ENCODE data around the gene KNSTRN. TPM values are rescaled to one million over a fixed set of nuclear protein-coding genes. Genes with fewer than 3 reads are reported as not detected.

The KNSTRN gene
- total and polyA plus RNA-seq, 2 of the 4 experiments (the other 2 are of a cell fraction) = 33.1 to 73.5 TPM

DNA sequence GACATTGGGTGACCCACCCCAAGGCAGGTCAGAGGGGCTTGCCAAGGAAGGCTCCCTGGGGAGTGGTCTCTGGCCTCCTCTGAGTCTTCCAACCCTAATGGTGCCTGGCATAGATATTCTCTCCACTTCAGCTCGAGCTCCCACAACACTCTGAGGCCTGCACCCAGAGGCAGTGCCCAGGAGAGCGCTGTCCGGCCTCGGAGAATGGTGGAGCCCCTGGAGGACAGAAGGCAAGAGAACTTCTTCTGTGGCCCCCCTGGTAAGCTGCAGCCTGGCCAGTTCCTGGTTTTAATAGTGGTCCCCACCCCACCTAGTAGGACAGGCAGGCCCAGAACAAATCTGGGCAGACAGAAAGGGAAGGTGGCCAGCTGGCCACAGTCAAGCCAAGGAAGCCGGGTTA lies 17.5 kb upstream of the KNSTRN start:
- H2BK120ac ChIP-seq (ENCODE audit: low read depth, low read length) = no peak overlapping the region
- no peak overlapping the region for H2AK9ac ChIP-seq (replicated peaks; ENCODE audit: low read depth, low read length, poor library complexity)
- no peak overlapping the region for H2AK5ac ChIP-seq (ENCODE audit: low read depth, low read length)
- no peaks in the 10 kb centered on the region for H4K20me1 ChIP-seq (ENCODE audit: insufficient read depth, low read length)
- ChIA-PET POLR2A (ENCODE audit: unreplicated experiment) (no interaction called here), CTCF (no interaction called here)
- no peak overlapping the region for H3K23ac ChIP-seq (ENCODE audit: low read depth, low read length)
- no peak overlapping the region for H2BK20ac ChIP-seq (ENCODE audit: low read depth, low read length)
- TF ChIP-seq NFE2L2 (IDR thresholded peaks at IDR 0.05; ENCODE audit: low read depth, low read length) (no peak), CEBPB (IDR thresholded peaks at IDR 0.05; ENCODE audit: low read depth, low read length) (no peak), MXI1 (IDR thresholded peaks at IDR 0.05; ENCODE audit: borderline replicate concordance, low read depth, low read length) (no peak), CHD1 (IDR thresholded peaks at IDR 0.05; ENCODE audit: low read depth, low read length) (no peak), SMC3 (IDR thresholded peaks at IDR 0.05; ENCODE audit: low read depth, low read length) (no peak), POLR2A (IDR thresholded peaks at IDR 0.05; ENCODE audit: low read depth, low read length) (no peak), FOS (IDR thresholded peaks at IDR 0.05; ENCODE audit: low read depth, low read length) (no peak), RFX5 (IDR thresholded peaks at IDR 0.05; ENCODE audit: low read depth, low read length) (no peak), BHLHE40 (IDR thresholded peaks at IDR 0.05; ENCODE audit: low read depth, low read length) (no peak), MAFK (IDR thresholded peaks at IDR 0.05; ENCODE audit: low read depth, low read length) (no peak), RCOR1 (IDR thresholded peaks at IDR 0.05; ENCODE audit: insufficient replicate concordance, low read length) (no peak)
- TF ChIP-seq, protein P1, sequence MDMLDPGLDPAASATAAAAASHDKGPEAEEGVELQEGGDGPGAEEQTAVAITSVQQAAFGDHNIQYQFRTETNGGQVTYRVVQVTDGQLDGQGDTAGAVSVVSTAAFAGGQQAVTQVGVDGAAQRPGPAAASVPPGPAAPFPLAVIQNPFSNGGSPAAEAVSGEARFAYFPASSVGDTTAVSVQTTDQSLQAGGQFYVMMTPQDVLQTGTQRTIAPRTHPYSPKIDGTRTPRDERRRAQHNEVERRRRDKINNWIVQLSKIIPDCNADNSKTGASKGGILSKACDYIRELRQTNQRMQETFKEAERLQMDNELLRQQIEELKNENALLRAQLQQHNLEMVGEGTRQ (IDR thresholded peaks at IDR 0.05; ENCODE audit: low read depth, low read length) = no peak
- TF ChIP-seq, protein P2, sequence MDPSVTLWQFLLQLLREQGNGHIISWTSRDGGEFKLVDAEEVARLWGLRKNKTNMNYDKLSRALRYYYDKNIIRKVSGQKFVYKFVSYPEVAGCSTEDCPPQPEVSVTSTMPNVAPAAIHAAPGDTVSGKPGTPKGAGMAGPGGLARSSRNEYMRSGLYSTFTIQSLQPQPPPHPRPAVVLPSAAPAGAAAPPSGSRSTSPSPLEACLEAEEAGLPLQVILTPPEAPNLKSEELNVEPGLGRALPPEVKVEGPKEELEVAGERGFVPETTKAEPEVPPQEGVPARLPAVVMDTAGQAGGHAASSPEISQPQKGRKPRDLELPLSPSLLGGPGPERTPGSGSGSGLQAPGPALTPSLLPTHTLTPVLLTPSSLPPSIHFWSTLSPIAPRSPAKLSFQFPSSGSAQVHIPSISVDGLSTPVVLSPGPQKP (IDR thresholded peaks at IDR 0.05; ENCODE audit: borderline replicate concordance, low read depth, low read length) = no peak
- TF ChIP-seq, protein P3, sequence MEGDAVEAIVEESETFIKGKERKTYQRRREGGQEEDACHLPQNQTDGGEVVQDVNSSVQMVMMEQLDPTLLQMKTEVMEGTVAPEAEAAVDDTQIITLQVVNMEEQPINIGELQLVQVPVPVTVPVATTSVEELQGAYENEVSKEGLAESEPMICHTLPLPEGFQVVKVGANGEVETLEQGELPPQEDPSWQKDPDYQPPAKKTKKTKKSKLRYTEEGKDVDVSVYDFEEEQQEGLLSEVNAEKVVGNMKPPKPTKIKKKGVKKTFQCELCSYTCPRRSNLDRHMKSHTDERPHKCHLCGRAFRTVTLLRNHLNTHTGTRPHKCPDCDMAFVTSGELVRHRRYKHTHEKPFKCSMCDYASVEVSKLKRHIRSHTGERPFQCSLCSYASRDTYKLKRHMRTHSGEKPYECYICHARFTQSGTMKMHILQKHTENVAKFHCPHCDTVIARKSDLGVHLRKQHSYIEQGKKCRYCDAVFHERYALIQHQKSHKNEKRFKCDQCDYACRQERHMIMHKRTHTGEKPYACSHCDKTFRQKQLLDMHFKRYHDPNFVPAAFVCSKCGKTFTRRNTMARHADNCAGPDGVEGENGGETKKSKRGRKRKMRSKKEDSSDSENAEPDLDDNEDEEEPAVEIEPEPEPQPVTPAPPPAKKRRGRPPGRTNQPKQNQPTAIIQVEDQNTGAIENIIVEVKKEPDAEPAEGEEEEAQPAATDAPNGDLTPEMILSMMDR (conservative IDR thresholded peaks at IDR 0.05; ENCODE audit: low read depth, low read length) = no peak
- no peak overlapping the region for H3K4me2 ChIP-seq (ENCODE audit: low read depth, low read length)
- DNase-seq = no peak
- 87% methylated on average over 3 of the region's 5 CpGs; no CpG with 5 or more reads in 1 of the 2 experiments for WGBS, 2 experiments (ENCODE audit: extremely low coverage in 2 of 2, insufficient read length in 1 of 2)
- no peak overlapping the region for H4K91ac ChIP-seq (ENCODE audit: insufficient read depth, low read depth, low read length)
- no peak overlapping the region for H4K8ac ChIP-seq (ENCODE audit: low read depth in 2 of 2, low read length in 2 of 2)
- no peak overlapping the region for H3K9ac ChIP-seq (ENCODE audit: low read depth, low read length)
- intact Hi-C loops (cut with micrococcal nuclease) (no loop called here), dilution Hi-C loops (cut with HindIII; ENCODE audit: low sequenced_read_pairs, unreplicated experiment) (no loop called here), in situ Hi-C loops (cut with MboI; ENCODE audit: low sequenced_read_pairs) (no loop called here)
- no peaks in the 10 kb centered on the region for H3K9me3 ChIP-seq (ENCODE audit: control insufficient read depth, insufficient read depth, low read length)
- no peak overlapping the region for H3K56ac ChIP-seq (ENCODE audit: extremely low read depth, insufficient read depth, low read length)
- H3K9me1 ChIP-seq (ENCODE audit: insufficient read depth, low read length) = 0 out of 2 replicates have a peak, but pooled peaks cover 3% of the 10 kb centered on the region
- H2AFZ ChIP-seq (replicated peaks; ENCODE audit: low read length, poor library complexity) = no peak overlapping the region
- H2BK15ac ChIP-seq (ENCODE audit: low read depth, low read length) = no peak overlapping the region
- no peak overlapping the region for H3K27ac ChIP-seq (ENCODE audit: insufficient read depth, low read length)
- no peak overlapping the region for H3K4me3 ChIP-seq (ENCODE audit: insufficient read depth, low read depth, low read length)
- H3K14ac ChIP-seq (replicated peaks; ENCODE audit: low read depth, low read length) = no peak overlapping the region
- H3K4me1 ChIP-seq (ENCODE audit: control insufficient read depth, insufficient read depth, low read length) = peaks cover 2% of the 10 kb centered on the region; the same call in 1 of the 2 replicates
- no peak overlapping the region for H4K5ac ChIP-seq (ENCODE audit: low read depth, low read length)
- H3K36me3 ChIP-seq (ENCODE audit: control insufficient read depth, insufficient read depth, low read length) = no peaks in the 10 kb centered on the region
- no TSS peak for BruUV-seq (replicated peaks)
- no peak overlapping the region for H3K18ac ChIP-seq (ENCODE audit: low read depth, low read length)
- no peaks in the 10 kb centered on the region for H3K79me1 ChIP-seq (ENCODE audit: low read depth in 1 of 2, low read length in 2 of 2)
- H3K4ac ChIP-seq (ENCODE audit: low read depth, low read length) = no peak overlapping the region
- H2BK5ac ChIP-seq (ENCODE audit: low read depth, low read length, poor library complexity, severe bottlenecking) = no peak overlapping the region
- peaks cover 17% of the 10 kb centered on the region for H3K27me3 ChIP-seq (ENCODE audit: control insufficient read depth, insufficient read depth, low read length)
- no peak for ATAC-seq (ENCODE audit: low read depth)
